Dendritic cell treated with granulocyte-macrophage colony-stimulating factor and Interleukin-4, amounts not matched to agents 40 ng/mL and 50 ng/mL, for 4 days (primary cell): ENCODE results near the gene INPP5D.
"Not testable (repeated sequence)": the region's sequence is repeated elsewhere in the genome, so short reads cannot be mapped to it uniquely, and the experiment has no call there.

ENCODE experiments used
- H3K27ac Mint-ChIP-seq: one replicate; pipeline ENCODE4 v1.8.0; 2022; ENCODE audit warnings: mild to moderate bottlenecking, mixed read lengths
- H3K27me3 Mint-ChIP-seq: one replicate; pipeline ENCODE4 v1.8.0; 2022; ENCODE audit warnings: mild to moderate bottlenecking, mixed read lengths
- H3K36me3 Mint-ChIP-seq: one replicate; pipeline ENCODE4 v1.8.0; 2022; ENCODE audit warnings: low read depth, mixed read lengths
- H3K4me1 Mint-ChIP-seq: one replicate; pipeline ENCODE4 v1.8.0; 2022; ENCODE audit warnings: low read depth, mixed read lengths
- H3K4me3 Mint-ChIP-seq: one replicate; pipeline ENCODE4 v1.8.0; 2022; ENCODE audit warnings: mild to moderate bottlenecking, moderate library complexity, mixed read lengths
- H3K9me3 Mint-ChIP-seq: one replicate; pipeline ENCODE4 v1.8.0; 2022; ENCODE audit warnings: mixed read lengths
- intact Hi-C: fragments of 100-400 bp; cut with micrococcal nuclease; formaldehyde crosslinking; loops from one replicate; pipeline ENCODE4 v1.15.0; 2022

The INPP5D gene

DNA sequence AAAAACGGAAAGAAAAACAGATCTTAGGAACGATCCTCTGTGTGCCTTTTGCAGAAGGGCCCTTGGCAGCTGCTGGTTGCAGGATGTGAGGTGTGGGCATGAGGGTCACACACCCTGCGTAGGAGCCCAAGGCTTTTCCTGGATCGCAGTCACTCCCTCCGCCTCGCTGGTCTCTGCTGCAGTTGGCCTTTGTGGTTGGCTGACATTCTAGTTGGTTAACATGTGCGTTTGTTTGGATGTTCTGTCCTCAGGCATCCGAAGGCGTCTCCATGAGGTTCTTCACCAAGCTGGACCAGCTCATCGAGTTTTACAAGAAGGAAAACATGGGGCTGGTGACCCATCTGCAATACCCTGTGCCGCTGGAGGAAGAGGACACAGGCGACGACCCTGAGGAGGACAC, 61.7 kb downstream of the INPP5D start:
- peaks cover 39% of the 10 kb centered on the region for H3K4me1 Mint-ChIP-seq
- no peak overlapping the region for H3K4me3 Mint-ChIP-seq
- peaks cover 94% of the 10 kb centered on the region for H3K36me3 Mint-ChIP-seq
- intact Hi-C loops, result no loop called here
- H3K27ac Mint-ChIP-seq, result no peak overlapping the region
- H3K9me3 Mint-ChIP-seq, result no peaks in the 10 kb centered on the region
- no peaks in the 10 kb centered on the region for H3K27me3 Mint-ChIP-seq

DNA sequence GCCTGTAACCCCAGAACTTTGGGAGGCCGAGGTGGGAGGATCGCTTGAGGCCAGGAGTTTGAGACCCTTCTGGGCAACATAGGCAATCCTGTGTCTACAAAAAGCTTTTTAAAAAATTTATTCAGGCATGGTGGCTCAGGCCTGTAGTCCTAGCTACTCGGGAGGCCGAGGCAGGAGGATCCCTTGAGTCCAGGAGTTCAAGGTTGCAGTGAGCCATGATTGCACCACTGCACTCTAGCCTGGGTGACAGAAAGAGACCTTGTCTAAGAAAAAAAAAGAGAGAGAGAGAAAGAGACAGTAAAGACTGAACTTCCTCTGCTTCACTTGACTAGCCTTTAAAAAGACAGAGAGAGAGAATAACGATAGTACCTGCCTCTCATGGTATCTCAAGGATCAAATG, 62.4 kb downstream of the INPP5D start:
- intact Hi-C loops, result no loop called here
- H3K27ac Mint-ChIP-seq, result no peak overlapping the region
- no peaks in the 10 kb centered on the region for H3K9me3 Mint-ChIP-seq
- H3K36me3 Mint-ChIP-seq, result peaks cover 94% of the 10 kb centered on the region
- peaks cover 32% of the 10 kb centered on the region for H3K4me1 Mint-ChIP-seq
- H3K27me3 Mint-ChIP-seq, result no peaks in the 10 kb centered on the region
- no peak overlapping the region for H3K4me3 Mint-ChIP-seq

DNA sequence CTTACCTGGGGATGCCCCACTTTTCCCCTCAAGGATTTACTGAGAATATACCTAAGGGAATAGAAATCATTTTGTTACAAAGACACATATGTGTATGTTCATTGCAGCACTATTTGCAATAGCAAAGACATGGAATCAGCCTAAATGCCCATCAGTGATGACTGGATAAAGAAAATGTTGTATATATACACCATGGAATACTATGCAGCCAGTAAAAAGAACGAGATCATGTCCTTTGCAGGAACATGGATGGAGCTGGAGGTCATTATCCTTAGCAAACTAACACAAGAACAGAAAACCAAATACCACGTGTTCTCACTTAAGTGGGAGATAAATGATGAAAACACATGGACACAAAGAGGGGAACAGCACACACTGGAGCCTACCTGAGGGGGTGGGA, 63.4 kb downstream of the INPP5D start:
- H3K4me3 Mint-ChIP-seq, H3K9me3 Mint-ChIP-seq, intact Hi-C loops, H3K27me3 Mint-ChIP-seq: not testable (repeated sequence)
- peaks cover 94% of the 10 kb centered on the region for H3K36me3 Mint-ChIP-seq
- H3K4me1 Mint-ChIP-seq, result peaks cover 22% of the 10 kb centered on the region
- H3K27ac Mint-ChIP-seq, result peak overlapping the region; percentile 51

DNA sequence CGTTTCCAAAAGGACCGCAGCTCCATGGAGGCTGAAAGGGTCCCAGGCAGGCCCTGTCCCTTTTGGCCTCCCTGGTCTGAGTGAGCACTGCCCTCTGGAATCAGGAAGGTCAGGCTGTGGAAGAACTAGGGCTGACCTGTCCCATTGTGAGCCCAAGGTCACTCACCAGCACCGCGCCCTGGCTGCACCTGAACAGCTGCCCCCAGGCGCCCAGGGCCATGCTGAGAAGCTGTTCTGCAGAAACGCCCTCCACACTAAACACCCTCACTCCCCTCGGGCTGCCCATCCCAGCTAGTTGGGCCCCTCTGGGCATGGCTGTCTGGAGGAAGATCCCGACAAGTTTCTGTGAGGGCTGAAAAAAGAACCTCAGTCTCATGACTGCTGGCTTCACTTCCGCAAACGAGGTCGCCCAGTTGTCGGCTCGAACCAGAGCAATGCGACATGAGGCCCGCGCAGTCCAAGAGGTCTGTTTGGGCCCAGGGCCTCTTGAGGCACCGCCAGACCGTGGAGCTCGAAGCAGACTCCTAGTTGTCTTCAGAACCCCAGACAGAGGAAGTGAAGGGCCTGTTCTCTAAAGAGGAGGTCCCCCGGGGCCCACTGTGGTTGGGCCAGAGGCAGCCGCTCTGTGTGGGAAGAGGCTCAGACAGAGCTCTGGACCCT, 64.4 kb downstream of the INPP5D start:
- H3K4me1 Mint-ChIP-seq, result peaks cover 12% of the 10 kb centered on the region

DNA sequence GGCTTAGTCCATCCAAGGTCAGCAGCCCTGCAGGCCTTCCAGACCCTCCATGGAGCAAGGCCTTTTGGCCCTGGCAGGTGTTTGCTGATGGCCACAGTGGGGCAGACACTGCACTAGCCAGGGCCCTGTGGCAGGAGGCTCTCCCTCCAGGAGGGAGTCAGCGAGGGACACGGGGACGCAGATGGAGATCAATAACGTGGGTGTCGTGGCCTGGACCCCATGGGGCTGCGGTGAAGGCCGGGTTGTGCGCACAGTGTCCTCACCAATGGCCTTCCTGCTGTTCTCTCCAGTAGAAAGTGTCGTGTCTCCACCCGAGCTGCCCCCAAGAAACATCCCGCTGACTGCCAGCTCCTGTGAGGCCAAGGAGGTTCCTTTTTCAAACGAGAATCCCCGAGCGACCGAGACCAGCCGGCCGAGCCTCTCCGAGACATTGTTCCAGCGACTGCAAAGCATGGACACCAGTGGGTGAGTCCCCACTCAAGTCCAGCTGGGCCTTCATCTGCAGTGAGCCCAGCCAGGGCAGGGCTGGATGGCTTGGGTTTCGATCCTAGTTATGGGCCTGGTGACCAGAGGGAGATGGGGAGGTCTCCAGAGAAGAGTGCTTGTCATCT, 65.4 kb downstream of the INPP5D start:
- no peak overlapping the region for H3K4me3 Mint-ChIP-seq

More for the DNA sequence above, 64.4 kb downstream of the INPP5D start:
- Mint-ChIP-seq H3K27ac (peak overlapping the region; percentile 75), H3K36me3 (peaks cover 90% of the 10 kb centered on the region), H3K27me3 (no peaks in the 10 kb centered on the region), H3K4me3 (no peak overlapping the region), H3K9me3 (no peaks in the 10 kb centered on the region)
- intact Hi-C loops, result no loop called here

DNA sequence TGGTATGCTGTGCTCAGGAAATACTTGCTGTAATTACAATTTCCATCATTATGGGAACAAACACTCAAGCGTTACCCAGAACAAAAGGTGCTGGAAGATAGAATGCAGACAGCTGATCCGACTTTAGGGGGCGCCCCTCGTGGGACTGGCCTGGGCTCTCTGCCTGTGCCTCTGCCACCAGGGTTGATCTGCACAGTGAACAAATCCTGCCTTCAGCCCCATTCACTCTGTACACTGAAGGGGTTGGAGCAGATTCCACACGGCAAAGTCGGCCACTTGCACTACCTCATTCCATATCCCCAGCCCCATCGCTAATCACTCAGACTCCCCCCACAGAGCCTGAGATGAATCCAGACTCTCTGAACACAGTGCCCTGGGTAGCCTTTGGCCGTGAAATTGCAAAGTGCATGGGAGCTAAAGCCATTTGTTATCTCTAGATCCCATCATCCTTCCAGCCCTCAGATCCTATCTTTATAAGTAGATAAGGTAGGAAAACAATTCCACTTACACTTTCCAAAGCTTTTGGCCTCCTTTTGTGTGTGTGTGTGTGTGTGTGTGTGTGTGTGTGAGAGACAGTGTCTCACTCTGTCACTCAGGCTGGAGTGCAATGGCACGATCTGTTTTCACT, 69.3 kb downstream of the INPP5D start:
- Mint-ChIP-seq H3K4me3 (no peak overlapping the region), H3K4me1 (peaks cover 8% of the 10 kb centered on the region), H3K9me3 (no peaks in the 10 kb centered on the region), H3K27ac (peak overlapping the region; percentile 52), H3K36me3 (peaks cover 97% of the 10 kb centered on the region), H3K27me3 (no peaks in the 10 kb centered on the region)
- intact Hi-C loops, result no loop called here

More for the DNA sequence above, 65.4 kb downstream of the INPP5D start:
- H3K4me1 Mint-ChIP-seq, result peaks cover 8% of the 10 kb centered on the region
- intact Hi-C loops, result no loop called here
- H3K27me3 Mint-ChIP-seq, result no peaks in the 10 kb centered on the region
- peaks cover 90% of the 10 kb centered on the region for H3K36me3 Mint-ChIP-seq
- no peak overlapping the region for H3K27ac Mint-ChIP-seq
- no peaks in the 10 kb centered on the region for H3K9me3 Mint-ChIP-seq

DNA sequence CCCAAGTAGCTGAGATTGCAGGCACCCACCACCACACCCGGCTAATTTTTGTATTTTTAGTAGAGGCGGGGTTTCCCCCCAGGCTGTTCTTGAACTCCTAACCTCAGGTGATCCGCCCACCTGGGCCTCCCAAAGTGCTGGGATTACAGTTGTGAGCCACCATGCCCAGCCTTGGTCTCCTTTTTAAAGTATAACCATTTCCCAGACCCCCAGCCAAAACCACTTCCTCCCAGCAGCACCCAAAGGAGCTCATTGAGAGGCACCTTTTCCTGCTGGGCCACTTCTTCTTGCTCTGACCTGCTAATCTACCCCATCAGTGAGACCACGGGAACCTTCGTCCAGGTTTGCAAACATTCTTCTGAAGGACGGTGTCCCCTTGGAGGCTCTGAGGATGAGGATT, 69.9 kb downstream of the INPP5D start:
- H3K4me1 Mint-ChIP-seq, result peaks cover 2% of the 10 kb centered on the region

DNA sequence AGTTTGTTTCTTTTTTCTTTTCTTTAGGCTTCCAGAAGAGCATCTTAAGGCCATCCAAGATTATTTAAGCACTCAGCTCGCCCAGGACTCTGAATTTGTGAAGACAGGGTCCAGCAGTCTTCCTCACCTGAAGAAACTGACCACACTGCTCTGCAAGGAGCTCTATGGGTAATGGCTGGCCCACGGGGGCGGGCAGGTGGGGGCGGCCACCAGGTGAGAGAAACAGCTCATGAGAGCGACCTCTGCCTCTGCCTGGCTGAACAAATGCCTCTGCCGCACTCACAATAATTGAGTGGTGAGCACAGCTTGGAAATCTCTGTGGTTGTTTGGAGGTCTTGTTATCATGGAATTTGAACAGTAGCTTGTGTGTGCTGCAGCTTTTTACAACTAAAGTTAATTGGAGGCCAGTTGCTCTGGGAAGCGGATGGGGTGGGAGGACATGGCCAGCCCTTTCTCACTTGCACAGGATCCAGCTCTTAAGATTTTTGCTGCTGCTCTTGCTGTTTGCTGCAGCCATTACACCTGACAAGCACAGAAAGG, 70.4 kb downstream of the INPP5D start:
- no peaks in the 10 kb centered on the region for H3K27me3 Mint-ChIP-seq
- no peaks in the 10 kb centered on the region for H3K4me1 Mint-ChIP-seq
- H3K9me3 Mint-ChIP-seq, result no peaks in the 10 kb centered on the region
- intact Hi-C loops, result no loop called here
- peak overlapping the region; percentile 52 for H3K27ac Mint-ChIP-seq
- H3K36me3 Mint-ChIP-seq, result peaks cover 97% of the 10 kb centered on the region
- H3K4me3 Mint-ChIP-seq, result no peak overlapping the region

More for the DNA sequence above, 69.9 kb downstream of the INPP5D start:
- Mint-ChIP-seq H3K36me3 (peaks cover 97% of the 10 kb centered on the region), H3K27ac (peak overlapping the region; percentile 52), H3K9me3 (no peaks in the 10 kb centered on the region), H3K27me3 (no peaks in the 10 kb centered on the region), H3K4me3 (no peak overlapping the region)
- intact Hi-C loops, result no loop called here

DNA sequence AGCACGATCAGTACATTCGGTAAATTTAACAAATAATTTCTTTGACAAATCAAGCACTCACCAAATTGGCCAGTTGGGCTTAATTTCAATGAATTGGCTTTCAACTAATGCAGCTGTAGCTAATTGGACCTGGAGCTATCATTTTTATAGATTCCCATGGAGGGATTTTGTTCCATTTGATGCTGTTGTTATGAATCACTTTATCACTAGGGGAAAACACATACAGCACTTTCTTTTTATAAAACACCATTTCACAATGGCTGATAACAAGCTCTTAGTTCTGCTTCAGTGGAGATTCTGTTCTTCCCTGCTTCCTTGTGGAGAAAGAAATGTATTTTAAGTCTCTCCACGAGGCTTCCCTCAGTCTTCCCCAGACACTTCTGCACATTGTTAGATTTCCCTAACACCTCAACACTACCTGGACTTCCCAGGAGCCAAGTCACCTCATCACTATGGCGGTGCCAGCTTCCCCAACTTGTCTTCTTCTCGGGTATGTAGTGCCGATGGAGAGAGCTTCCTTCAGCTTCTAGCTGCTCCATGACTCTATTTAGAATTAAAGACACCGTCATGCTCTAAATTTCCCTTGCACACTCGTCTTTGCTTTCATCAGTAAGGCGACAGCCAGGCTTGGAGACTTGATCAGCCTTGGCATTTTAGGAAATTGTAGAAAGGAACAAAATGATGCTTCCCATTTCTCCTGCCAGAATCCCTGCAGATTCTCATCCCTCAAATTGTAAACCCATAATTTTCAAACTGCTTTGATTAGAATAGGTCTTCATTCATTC, 72.0 kb downstream of the INPP5D start:
- H3K9me3 Mint-ChIP-seq, result no peaks in the 10 kb centered on the region
- H3K4me3 Mint-ChIP-seq, result no peak overlapping the region
- no peak overlapping the region for H3K27ac Mint-ChIP-seq
- no peaks in the 10 kb centered on the region for H3K27me3 Mint-ChIP-seq
- peaks cover 95% of the 10 kb centered on the region for H3K36me3 Mint-ChIP-seq
- no peaks in the 10 kb centered on the region for H3K4me1 Mint-ChIP-seq
- intact Hi-C loops, result no loop called here

DNA sequence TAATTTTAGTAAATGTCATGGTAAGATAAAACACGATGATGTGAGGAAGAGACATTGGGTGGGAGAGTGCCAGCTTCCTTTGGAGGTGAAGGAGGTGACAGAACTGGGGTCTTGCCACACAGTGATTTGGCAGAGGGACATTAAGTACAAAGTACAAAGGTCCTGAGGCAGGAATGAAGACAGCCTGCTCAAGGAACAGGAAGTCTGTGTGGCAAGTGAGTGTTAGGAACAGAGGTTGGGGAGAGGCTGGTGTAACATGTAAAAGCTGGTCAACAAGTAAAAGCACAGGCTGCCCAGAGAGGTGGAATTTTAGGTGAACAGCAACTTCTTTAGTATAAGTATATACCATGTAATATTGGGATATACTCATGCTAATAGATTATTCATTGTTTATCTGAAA, 73.1 kb downstream of the INPP5D start:
- Mint-ChIP-seq H3K4me3 (no peak overlapping the region), H3K36me3 (peaks cover 94% of the 10 kb centered on the region), H3K4me1 (no peaks in the 10 kb centered on the region), H3K9me3 (no peaks in the 10 kb centered on the region), H3K27me3 (no peaks in the 10 kb centered on the region), H3K27ac (no peak overlapping the region)
- intact Hi-C loops, result no loop called here

DNA sequence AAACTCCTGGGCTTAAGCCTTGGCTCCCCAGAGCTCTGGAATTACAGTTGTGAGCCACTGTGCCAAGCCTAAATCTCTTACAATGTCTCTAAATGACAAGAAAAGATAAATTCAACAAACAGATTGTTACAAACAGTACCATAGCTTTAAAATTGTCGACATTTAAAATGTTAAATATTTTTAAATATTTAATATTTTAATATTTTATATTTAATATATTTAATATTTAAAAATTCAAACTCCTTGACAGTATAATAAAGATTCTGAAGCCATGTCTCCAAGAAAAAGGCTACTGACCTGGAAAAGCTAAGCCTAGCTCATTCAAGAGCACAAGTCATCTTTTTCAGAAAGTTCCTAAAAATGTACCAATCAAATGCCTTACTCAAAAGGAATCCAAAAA, 75.3 kb downstream of the INPP5D start:
- intact Hi-C loops, result no loop called here
- Mint-ChIP-seq H3K4me1 (no peaks in the 10 kb centered on the region), H3K27me3 (no peaks in the 10 kb centered on the region), H3K9me3 (no peaks in the 10 kb centered on the region), H3K4me3 (no peak overlapping the region), H3K36me3 (peaks cover 96% of the 10 kb centered on the region), H3K27ac (no peak overlapping the region)

DNA sequence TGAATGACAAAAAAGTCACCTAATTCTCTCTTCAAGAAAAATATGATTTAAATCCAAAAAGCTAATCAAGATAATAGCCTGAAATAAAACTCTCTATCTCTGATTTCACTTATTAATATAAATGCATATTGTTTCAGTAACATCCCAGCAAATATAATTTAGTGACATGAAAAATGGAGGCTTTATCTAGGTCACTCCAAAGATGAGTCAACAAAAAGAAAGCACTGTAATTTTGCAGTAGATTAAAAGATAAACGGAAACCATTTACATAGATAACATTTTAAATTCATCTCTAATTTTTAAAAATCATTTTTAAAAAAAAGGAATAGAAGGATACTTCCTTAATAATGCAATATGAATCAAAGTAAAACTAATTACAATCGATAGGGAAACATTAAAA, 76.9 kb downstream of the INPP5D start:
- Mint-ChIP-seq H3K4me1 (no peaks in the 10 kb centered on the region), H3K4me3 (no peak overlapping the region), H3K27ac (no peak overlapping the region), H3K9me3 (no peaks in the 10 kb centered on the region), H3K36me3 (peaks cover 96% of the 10 kb centered on the region), H3K27me3 (no peaks in the 10 kb centered on the region)
- intact Hi-C loops, result no loop called here

DNA sequence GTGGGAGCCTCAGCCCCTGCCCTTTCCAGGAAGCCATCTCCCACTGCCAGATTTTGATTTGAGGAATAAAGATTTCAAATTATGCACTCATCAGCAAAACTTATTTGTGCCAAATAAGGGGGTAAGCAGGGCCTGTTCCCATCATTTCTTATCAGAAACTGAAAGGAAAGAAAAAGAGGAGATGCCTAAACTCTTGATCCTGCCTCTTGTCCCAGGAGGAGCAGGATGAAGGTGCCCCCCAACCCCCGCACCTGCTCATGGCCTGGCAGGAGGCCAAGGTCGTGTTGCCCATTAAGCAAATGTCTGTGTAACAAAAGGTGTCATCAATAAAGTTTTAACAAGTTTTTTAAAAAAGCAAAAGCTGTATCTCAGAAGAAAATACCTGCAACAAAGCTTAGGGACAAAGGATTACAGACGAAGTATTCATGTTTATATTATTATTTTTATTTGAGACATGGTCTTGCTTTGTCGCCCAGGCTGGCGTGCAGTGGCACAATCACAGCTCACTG, 80.0 kb downstream of the INPP5D start:
- Mint-ChIP-seq H3K9me3 (no peaks in the 10 kb centered on the region), H3K4me1 (peaks cover 6% of the 10 kb centered on the region), H3K36me3 (peaks cover 96% of the 10 kb centered on the region), H3K27ac (peak overlapping the region; percentile 22), H3K4me3 (no peak overlapping the region), H3K27me3 (no peaks in the 10 kb centered on the region)
- intact Hi-C loops, result no loop called here

DNA sequence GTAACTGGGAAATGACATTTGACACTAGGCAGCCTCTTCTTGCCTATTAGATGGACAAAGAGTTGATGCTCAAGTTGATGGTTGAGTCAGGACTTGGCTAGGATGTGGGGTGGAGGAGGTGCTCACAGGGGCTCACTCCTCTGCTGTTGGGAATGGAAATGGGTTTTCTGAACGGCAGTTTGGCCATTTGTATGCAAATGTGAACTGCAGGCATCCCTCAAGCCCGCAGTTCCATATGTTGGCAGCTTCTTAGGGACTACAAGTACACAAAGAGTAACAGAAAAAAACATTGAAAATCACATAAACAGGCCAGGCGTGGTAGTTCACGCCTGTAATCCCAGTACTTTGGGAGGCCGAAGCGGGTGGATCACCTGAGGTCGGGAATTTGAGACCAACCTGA, 80.8 kb downstream of the INPP5D start:
- Mint-ChIP-seq H3K36me3 (peaks cover 96% of the 10 kb centered on the region), H3K27me3 (no peaks in the 10 kb centered on the region)
- intact Hi-C loops, result no loop called here

More for the DNA sequence above, 80.8 kb downstream of the INPP5D start:
- Mint-ChIP-seq H3K4me1 (peaks cover 6% of the 10 kb centered on the region), H3K27ac (no peak overlapping the region), H3K9me3 (no peaks in the 10 kb centered on the region), H3K4me3 (no peak overlapping the region)
